ENCODE results near the gene SOWAHA.

DNA sequence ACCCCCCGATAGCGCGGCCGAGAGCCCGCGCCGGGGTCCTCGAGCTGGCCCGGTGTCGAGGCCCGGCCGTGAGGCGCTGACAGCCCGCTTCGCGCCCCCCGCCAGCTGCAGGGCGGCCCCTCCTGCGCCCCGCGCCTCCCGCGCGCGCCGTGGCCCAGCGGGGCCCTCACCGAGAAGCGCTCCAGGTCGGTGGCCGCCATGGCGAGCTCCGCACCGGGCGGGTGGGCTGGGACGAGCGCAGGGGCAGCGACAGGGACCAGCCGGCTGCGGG, 36.2 kb upstream of the SOWAHA start:
- TF ChIP-seq, protein P1, sequence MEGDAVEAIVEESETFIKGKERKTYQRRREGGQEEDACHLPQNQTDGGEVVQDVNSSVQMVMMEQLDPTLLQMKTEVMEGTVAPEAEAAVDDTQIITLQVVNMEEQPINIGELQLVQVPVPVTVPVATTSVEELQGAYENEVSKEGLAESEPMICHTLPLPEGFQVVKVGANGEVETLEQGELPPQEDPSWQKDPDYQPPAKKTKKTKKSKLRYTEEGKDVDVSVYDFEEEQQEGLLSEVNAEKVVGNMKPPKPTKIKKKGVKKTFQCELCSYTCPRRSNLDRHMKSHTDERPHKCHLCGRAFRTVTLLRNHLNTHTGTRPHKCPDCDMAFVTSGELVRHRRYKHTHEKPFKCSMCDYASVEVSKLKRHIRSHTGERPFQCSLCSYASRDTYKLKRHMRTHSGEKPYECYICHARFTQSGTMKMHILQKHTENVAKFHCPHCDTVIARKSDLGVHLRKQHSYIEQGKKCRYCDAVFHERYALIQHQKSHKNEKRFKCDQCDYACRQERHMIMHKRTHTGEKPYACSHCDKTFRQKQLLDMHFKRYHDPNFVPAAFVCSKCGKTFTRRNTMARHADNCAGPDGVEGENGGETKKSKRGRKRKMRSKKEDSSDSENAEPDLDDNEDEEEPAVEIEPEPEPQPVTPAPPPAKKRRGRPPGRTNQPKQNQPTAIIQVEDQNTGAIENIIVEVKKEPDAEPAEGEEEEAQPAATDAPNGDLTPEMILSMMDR (IDR thresholded peaks at IDR 0.05; ENCODE audit: extremely low read depth in 1 of 2, insufficient read depth in 1 of 2, low read depth in 1 of 2, low read length in 2 of 2): no peak
- TF ChIP-seq POLR2A (IDR thresholded peaks at IDR 0.05; ENCODE audit: low read depth, low read length) (no peak), GATA2 (IDR thresholded peaks at IDR 0.05; ENCODE audit: insufficient read depth, insufficient read length, low read depth, low read length) (no peak), POLR2AphosphoS5 (IDR thresholded peaks at IDR 0.05; ENCODE audit: insufficient read depth, low read depth, low read length) (no peak), EZH2 (IDR thresholded peaks at IDR 0.05; ENCODE audit: borderline replicate concordance, low read depth, low read length, severe bottlenecking) (no peak)
- TF ChIP-seq, protein P2, sequence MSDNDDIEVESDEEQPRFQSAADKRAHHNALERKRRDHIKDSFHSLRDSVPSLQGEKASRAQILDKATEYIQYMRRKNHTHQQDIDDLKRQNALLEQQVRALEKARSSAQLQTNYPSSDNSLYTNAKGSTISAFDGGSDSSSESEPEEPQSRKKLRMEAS (IDR thresholded peaks at IDR 0.05; ENCODE audit: insufficient read depth, insufficient read length): no peak

All from endothelial cell of umbilical vein (primary cell).